A673 (cell line): Measurements from ENCODE around the gene MEG3. TPM values are rescaled to one million over a fixed set of nuclear protein-coding genes. Genes with fewer than 3 reads are reported as not detected.

Experiments
- BruUV-seq: library from RNA; stranded (reverse); fragments of 400-500 nt; replicated peaks from 2 replicates; lab custom pipeline; 2021; lab: Mats Ljungman, UMichigan
- CTCF ChIA-PET: fragments of 300-600 bp; sonication (Branson Sonifier 250); formaldehyde crosslinking; loops from one replicate; lab custom pipeline; 2022; ENCODE audit warnings: antibody characterized with exemption; lab: Charles Lee
- POLR2A ChIA-PET: fragments of 300-600 bp; sonication (Branson Sonifier 250); formaldehyde crosslinking; loops from one replicate; lab custom pipeline; 2022; ENCODE audit warnings: antibody characterized with exemption; ENCODE audit not compliant: low non-redundant PET; lab: Charles Lee
- DNase-seq: peaks from one replicate; pipeline ENCODE4 v3.0.0-alpha.2; 2015; ENCODE audit warnings: low spot score
- H3K27ac ChIP-seq: fragments of 200-600 bp; sonication (generic); 2 replicates; pipeline ENCODE4 v1.5.1; 2016; ENCODE audit warnings: mixed run types, low read depth, mild to moderate bottlenecking, mixed read lengths, antibody characterized with exemption, low read length; ENCODE audit not compliant: poor library complexity, severe bottlenecking
- H3K27me3 ChIP-seq: fragments of 200-600 bp; sonication (generic); replicated peaks from 2 replicates; pipeline ENCODE4 v1.6.1; 2017; ENCODE audit warnings: mixed run types, low read depth, mild to moderate bottlenecking, mixed read lengths, antibody characterized with exemption, low read length; ENCODE audit not compliant: insufficient read depth, poor library complexity
- H3K36me3 ChIP-seq: fragments of 200-600 bp; sonication (generic); 2 replicates; pipeline ENCODE4 v1.6.1; 2016; ENCODE audit warnings: mixed run types, mild to moderate bottlenecking, mixed read lengths, antibody characterized with exemption, low read length; ENCODE audit not compliant: insufficient read depth, poor library complexity, severe bottlenecking
- H3K4me1 ChIP-seq: fragments of 200-600 bp; sonication (generic); 2 replicates; pipeline ENCODE4 v1.6.1; 2017; ENCODE audit warnings: mixed run types, mild to moderate bottlenecking, mixed read lengths, antibody characterized with exemption, low read length; ENCODE audit not compliant: insufficient read depth, poor library complexity, severe bottlenecking
- H3K4me3 ChIP-seq: fragments of 200-600 bp; sonication (generic); 2 replicates; pipeline ENCODE4 v1.5.1; 2016; ENCODE audit warnings: low read depth, mixed run types, mild to moderate bottlenecking, mixed read lengths, low read length; ENCODE audit not compliant: poor library complexity, severe bottlenecking
- H3K9me3 ChIP-seq: fragments of 200-600 bp; sonication (generic); 2 replicates; pipeline ENCODE4 v1.6.1; 2016; ENCODE audit warnings: mixed run types, low read depth, mild to moderate bottlenecking, mixed read lengths, antibody characterized with exemption, low read length; ENCODE audit not compliant: poor library complexity, severe bottlenecking
- CTCF ChIP-seq: fragments of 300-800, 200-600 bp; sonication (generic); conservative IDR thresholded peaks from 2 replicates; pipeline ENCODE4 v1.5.1; 2017; ENCODE audit warnings: low read depth, mild to moderate bottlenecking, antibody characterized with exemption, low read length, moderate library complexity, mixed read lengths
- EZH2 ChIP-seq: fragments of 200-600 bp; sonication (generic); IDR thresholded peaks from 2 replicates; pipeline ENCODE4 v1.6.1; 2017; ENCODE audit warnings: borderline replicate concordance, low read depth, mild to moderate bottlenecking, mixed read lengths, antibody characterized with exemption, low read length; ENCODE audit not compliant: poor library complexity, severe bottlenecking
- intact Hi-C: fragments of 100-400 bp; cut with micrococcal nuclease; formaldehyde crosslinking; loops from one replicate; pipeline ENCODE4 v1.10.0; 2022; ENCODE audit not compliant: unreplicated experiment
- total RNA-seq: library from RNA; stranded (reverse); gene quantifications from 2 replicates; pipeline ENCODE4 v1.2.3, GENCODE V29; 2021

The MEG3 gene
- total RNA-seq, 1 experiment from 2014 or later = 58.7 TPM

GRCh38 chr14:100899884-100900771 lies 74.2 kb downstream of the MEG3 start:
- Histone ChIP-seq H3K27ac (no peak overlapping the region), H3K9me3 (no peaks in the 10 kb centered on the region), H3K4me3 (no peak overlapping the region), H3K4me1 (peaks cover 39% of the 10 kb centered on the region), H3K27me3 (peaks cover 5% of the 10 kb centered on the region), H3K36me3 (no peaks in the 10 kb centered on the region)
- no peak for DNase-seq
- ChIA-PET CTCF (interaction anchor here (2.1 kb wide), 1 partner anchor 49 kb away, joined by 6 read pairs; no protein-coding TSS in a partner anchor), POLR2A (no interaction called here)
- no TSS peak for BruUV-seq
- intact Hi-C loops = loop anchor here (5.0 to 10.0 kb wide), 4 partner anchors 48 to 727 kb away; no protein-coding TSS in a partner anchor
- no peak for TF ChIP-seq CTCF
- TF ChIP-seq EZH2 = no peak

GRCh38 chr14:100900837-100901390 lies 75.0 kb downstream of the MEG3 start:
- BruUV-seq = no TSS peak
- H3K36me3 ChIP-seq = no peaks in the 10 kb centered on the region
- ChIA-PET POLR2A (no interaction called here), CTCF (interaction anchor here (2.1 kb wide), 1 partner anchor 50 kb away, joined by 6 read pairs; no protein-coding TSS in a partner anchor)
- intact Hi-C loops = loop anchor here (5.0 to 10.0 kb wide), 4 partner anchors 49 to 726 kb away; no protein-coding TSS in a partner anchor
- TF ChIP-seq CTCF = peak; percentile 56
- TF ChIP-seq EZH2 = no peak
- H3K27me3 ChIP-seq = peaks cover 13% of the 10 kb centered on the region
- H3K4me3 ChIP-seq = no peak overlapping the region
- H3K27ac ChIP-seq = no peak overlapping the region
- H3K4me1 ChIP-seq = peaks cover 39% of the 10 kb centered on the region
- peak; percentile 33 for DNase-seq
- no peaks in the 10 kb centered on the region for H3K9me3 ChIP-seq

DNA sequence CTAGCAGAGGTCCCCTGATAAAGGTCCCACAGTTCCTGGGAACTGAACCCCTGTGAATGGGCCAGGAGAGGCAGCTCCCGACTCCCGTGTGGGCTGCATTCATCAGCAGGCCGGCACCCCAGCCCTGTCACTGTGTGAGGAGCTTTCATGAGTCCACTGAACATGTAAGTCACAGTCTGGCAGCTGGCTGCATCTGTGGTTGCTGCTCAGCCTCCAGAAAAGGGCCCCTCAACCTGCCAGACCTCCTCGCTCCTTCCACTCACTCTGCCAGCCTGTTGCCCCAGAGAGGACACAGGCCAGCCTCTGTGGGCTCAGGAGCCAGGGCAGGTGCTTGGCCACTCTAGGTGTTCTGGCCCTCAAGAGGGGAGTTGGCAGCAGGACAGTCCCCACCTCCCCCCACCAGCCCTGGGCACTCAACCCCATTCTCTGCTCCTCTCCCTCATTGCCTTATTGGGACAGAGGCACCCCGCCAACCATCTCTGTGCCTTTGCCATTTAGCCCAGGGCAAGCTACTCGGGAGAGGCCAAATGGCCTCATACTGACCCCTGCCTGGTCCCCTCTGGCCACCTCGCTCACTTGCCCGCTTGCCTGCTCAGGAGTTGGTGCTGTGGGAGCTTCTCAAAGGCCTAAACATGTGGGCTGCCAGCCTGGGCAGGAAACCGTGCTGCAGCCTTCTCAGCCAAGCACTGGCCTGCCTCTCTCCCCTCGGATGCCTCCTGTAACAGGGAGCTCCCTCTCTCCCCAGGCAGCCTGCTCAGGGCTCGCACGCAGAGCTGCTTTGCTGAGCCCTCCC lies 75.7 kb downstream of the MEG3 start:
- Histone ChIP-seq H3K4me3 (no peak overlapping the region), H3K36me3 (no peaks in the 10 kb centered on the region), H3K9me3 (no peaks in the 10 kb centered on the region), H3K27me3 (peaks cover 15% of the 10 kb centered on the region), H3K27ac (no peak overlapping the region), H3K4me1 (peaks cover 39% of the 10 kb centered on the region)
- no peak for DNase-seq
- no TSS peak for BruUV-seq
- intact Hi-C loops = loop anchor here (5.0 to 10.0 kb wide), 4 partner anchors 49 to 726 kb away; no protein-coding TSS in a partner anchor
- no peak for TF ChIP-seq EZH2
- no peak for TF ChIP-seq CTCF
- CTCF ChIA-PET = interaction anchor here (2.1 kb wide), 1 partner anchor 51 kb away, joined by 6 read pairs; no protein-coding TSS in a partner anchor
- POLR2A ChIA-PET = no interaction called here
